Central memory CD8-positive, alpha-beta T cell (primary cell): ENCODE data around the gene RUFY1.
"Not testable (repeated sequence)": the region's sequence is repeated elsewhere in the genome, so short reads cannot be mapped to it uniquely, and the experiment has no call there.

ENCODE experiments used
- ATAC-seq: fragments of 150-1000 bp; cut with Tn5 transposase; replicated peaks from 2 replicates; pipeline ENCODE4 v1.10.0; 2022; ENCODE audit warnings: mild to moderate bottlenecking, moderate FRiP score, moderate number of reproducible peaks; ENCODE audit not compliant: poor library complexity, severe bottlenecking; ENCODE audit errors: extremely low read depth
- DNase-seq, 2 donors: peaks; one replicate each; pipeline ENCODE4 v3.0.0; 2021; ENCODE audit warnings: low spot score in 2 of 2
- H3K27ac Mint-ChIP-seq: one replicate; pipeline ENCODE4 v1.8.0; 2022; ENCODE audit warnings: low read depth, mild to moderate bottlenecking, moderate library complexity, mixed read lengths
- H3K27me3 Mint-ChIP-seq: one replicate; pipeline ENCODE4 v1.8.0; 2022; ENCODE audit warnings: mixed read lengths
- H3K36me3 Mint-ChIP-seq: one replicate; pipeline ENCODE4 v1.8.0; 2022; ENCODE audit warnings: mild to moderate bottlenecking, moderate library complexity, mixed read lengths; ENCODE audit not compliant: insufficient read depth
- H3K4me1 Mint-ChIP-seq: one replicate; pipeline ENCODE4 v1.8.0; 2022; ENCODE audit warnings: mixed read lengths
- H3K4me3 Mint-ChIP-seq: one replicate; pipeline ENCODE4 v1.8.0; 2022; ENCODE audit warnings: mild to moderate bottlenecking, moderate library complexity, mixed read lengths
- H3K9me3 Mint-ChIP-seq: one replicate; pipeline ENCODE4 v1.8.0; 2022; ENCODE audit warnings: mixed read lengths

Gene RUFY1

DNA sequence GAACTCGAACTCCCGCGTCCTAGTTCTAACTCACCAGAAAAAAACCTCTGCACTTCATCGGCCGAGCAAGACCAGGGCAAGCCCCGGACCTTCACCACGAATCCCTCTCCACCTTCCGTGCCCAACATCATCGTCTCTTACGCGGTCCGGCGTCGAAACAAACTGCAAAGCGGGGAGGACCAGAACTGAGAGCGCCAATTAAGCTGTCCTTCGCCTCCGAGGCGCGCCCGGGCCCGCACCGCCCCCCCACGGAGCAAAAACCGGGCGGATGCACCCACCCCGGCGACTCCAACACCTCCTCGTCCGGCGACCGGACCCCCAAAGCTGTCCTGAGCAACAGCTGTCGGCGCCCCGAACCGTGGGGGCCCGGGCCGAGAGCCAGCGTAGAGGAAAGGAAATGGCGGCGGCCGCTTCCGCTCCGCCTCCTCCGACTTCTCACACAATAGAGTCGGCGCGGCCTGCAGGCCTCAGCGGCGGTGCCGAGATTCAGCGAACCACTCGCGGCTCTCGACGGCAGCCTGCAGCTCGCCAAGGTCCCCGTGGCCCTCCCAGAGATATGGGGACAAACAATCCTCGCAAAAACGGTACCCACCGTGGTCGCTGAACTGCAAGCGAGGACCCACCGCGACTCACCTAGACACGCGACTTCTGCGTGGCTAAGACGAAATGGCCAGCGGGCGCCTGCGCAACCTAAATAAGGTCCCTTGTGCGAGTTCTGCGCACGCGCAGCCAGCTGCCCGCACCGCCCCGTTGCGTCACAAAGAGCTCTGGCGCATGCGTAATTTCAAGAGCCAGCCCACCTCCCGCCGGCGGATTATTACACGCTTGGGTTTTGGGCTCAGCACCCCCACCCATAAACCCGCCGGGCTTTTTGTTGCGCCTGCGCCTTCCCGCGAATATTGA, 72.9 kb downstream of the RUFY1 start, which contains the start of gene HNRNPH1:
TSS of gene HNRNPH1 (minus strand) at position 669 of the 903 bp plus-strand sequence. CDS start at position 131, 538 bp downstream.
- H3K27me3 Mint-ChIP-seq = no peaks in the 10 kb centered on the region
- peak within 1 kb of the TSS; percentile 100 for H3K27ac Mint-ChIP-seq
- peaks cover 57% of the 10 kb centered on the region for H3K4me1 Mint-ChIP-seq
- peaks cover 60% of the 10 kb centered on the region for H3K36me3 Mint-ChIP-seq
- DNase-seq (peak; percentile 98 to 99), ATAC-seq (peak; percentile 71)
- H3K4me3 Mint-ChIP-seq = peak within 1 kb of the TSS; percentile 97
- H3K9me3 Mint-ChIP-seq = no peaks in the 10 kb centered on the region

DNA sequence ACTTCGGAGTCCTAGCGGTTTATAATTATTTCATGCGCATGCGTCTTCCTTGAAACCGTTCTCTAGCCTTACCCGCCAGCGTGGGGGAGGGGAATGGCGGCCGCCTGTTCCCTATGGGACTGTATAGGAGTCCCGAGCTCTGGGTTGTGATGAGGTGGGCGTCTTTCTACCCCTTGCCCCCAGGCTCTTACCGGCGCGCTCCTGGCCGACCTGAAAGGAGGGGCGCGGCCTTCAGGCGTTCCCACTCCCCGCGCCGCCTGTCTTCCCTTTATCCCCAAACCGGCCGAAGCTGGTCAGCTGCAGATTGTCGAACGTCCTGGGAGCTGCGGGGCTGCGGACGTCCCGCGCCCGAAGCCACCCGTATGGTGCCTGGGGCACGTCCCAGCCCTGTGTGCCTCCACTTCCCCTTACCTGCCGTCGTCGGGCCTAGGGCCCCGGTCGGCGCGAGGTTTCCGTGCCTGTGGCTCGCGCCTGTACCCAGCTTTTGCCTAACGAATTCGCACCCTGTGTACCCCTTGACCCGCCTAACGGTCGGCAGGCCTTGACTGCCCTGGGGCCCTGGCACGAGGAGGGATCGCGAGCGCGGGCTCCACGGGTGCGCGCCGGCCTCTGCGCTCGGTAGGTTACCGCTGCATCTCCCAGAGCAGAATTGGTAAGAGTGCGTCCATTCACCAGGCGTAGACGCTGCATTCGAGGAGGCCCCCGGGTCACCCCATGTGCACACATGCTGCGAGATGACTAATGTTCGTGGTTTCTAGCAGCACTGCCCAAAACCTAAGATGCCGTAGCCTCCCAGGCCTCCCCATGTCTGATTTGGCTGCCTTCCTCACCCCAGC, 73.8 kb downstream of the RUFY1 start:
- H3K4me1 Mint-ChIP-seq = peaks cover 53% of the 10 kb centered on the region

DNA sequence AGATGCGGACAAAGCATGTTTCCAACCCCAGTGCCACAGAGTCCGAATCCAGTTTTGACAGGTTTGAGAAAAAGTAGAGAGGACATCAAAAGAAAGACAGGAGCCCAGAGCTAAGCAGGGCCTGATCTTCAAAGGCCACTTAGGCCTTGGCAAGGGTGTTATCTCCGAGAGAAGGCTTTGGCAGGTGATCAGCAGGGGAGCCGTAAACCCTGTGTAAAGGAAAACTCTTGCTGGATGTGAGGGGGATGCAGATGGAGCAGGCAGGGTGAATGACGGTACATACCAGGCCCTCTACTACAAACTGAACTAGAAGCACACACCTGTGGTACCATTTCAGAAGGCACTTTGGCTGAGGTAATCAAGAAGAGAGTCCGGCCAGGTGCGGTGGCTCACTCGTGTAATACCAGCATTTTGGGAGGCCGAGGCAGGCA, 74.5 kb downstream of the RUFY1 start:
- no peaks in the 10 kb centered on the region for H3K9me3 Mint-ChIP-seq
- ATAC-seq = no peak
- H3K27me3 Mint-ChIP-seq = no peaks in the 10 kb centered on the region
- H3K36me3 Mint-ChIP-seq = peaks cover 50% of the 10 kb centered on the region
- DNase-seq = no peak
- peak overlapping the region; percentile 100 for H3K27ac Mint-ChIP-seq
- peaks cover 48% of the 10 kb centered on the region for H3K4me1 Mint-ChIP-seq
- H3K4me3 Mint-ChIP-seq = peak overlapping the region; percentile 97

More for the DNA sequence above, 73.8 kb downstream of the RUFY1 start:
- Mint-ChIP-seq H3K4me3 (peak overlapping the region; percentile 97), H3K27me3 (no peaks in the 10 kb centered on the region), H3K9me3 (no peaks in the 10 kb centered on the region), H3K36me3 (peaks cover 55% of the 10 kb centered on the region), H3K27ac (peak overlapping the region; percentile 100)
- peak; percentile 4 for ATAC-seq
- peak in 1 of 2 donors; percentile 30 for DNase-seq

DNA sequence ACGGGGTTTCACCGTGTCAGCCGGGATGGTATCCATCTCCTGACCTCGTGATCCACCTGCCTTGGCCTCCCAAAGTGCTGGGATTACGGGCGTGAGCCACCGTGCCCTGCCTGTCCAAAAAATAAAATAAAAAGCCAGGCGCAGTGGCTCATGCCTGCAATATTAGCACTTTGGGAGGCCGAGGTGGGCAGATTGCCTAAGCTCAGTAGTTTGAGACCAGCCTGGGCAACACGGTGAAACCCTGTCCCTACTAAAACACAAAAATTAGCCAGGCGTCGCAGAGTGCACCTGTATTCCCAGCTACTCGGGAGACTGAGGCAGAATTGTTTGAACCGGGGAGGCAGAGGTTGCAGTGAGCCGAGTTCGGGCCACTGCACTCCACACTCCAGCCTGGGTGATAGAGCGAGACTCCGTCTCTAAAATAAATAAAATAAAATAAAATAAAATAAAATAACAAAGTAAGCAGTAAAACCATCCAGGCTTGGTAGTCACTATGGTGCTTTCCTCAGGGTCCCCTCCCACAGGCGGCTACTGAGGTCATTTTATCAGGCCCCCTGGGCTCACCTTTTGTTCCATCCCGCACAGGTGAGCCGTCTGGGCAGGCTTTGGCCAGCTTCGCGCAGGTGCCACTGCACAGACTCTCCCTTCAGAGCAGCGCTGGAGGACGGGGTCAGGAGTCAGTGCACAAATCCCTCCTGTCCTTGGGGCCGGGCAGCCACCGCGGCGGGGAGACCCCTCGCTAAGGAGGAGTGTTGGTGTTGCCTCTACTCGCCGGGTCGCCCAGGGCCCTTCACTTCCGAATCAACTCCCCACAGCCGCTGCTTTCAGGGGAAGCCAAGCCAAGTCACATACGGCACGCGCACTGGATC, 83.4 kb downstream of the RUFY1 start:
- DNase-seq, H3K27ac Mint-ChIP-seq, H3K27me3 Mint-ChIP-seq, H3K9me3 Mint-ChIP-seq, H3K4me1 Mint-ChIP-seq, H3K36me3 Mint-ChIP-seq, H3K4me3 Mint-ChIP-seq: not testable (repeated sequence)
- ATAC-seq = peak; percentile 76

DNA sequence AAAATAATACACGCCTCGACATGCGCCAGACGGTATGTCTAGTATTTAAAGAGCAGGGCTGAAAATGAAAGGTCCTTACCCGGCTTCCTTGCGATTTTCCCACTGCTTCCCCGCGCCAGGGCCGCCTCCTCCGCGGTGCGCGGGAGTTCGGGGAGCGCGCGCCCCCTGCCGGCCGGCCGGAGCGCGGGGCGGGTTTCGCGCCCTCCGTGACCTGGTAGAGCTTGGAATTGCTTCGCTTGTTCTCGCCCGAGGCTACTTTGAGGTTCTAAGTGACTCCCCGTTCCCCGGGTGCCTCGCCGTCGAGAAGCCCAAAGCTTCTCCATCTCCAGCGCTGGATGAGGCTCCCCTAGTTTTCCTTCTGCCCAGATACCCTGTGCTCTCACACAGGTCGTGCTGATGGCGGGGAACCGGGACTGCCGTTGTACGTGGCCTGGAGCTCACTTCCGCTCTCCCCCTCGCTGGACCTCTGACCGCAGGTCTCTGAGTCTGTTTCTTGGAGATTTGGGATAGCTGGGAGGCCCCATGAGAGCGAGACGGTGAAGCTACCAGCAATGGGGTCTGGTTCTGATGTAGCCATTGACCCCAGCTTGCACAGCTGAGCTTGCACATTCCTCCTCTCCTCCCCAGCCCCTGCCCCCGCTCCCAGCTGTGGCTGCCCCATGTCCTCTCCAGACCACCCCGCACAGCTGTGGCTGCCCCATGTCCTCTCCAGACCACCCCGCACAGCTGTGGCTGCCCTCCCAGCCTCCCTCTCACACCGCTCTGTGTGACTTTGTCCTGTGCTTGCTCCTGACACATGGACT, 84.2 kb downstream of the RUFY1 start:
- not testable (repeated sequence) for H3K4me1 Mint-ChIP-seq, DNase-seq, H3K4me3 Mint-ChIP-seq, H3K9me3 Mint-ChIP-seq, H3K27ac Mint-ChIP-seq, H3K27me3 Mint-ChIP-seq, H3K36me3 Mint-ChIP-seq
- ATAC-seq = peak; percentile 98

DNA sequence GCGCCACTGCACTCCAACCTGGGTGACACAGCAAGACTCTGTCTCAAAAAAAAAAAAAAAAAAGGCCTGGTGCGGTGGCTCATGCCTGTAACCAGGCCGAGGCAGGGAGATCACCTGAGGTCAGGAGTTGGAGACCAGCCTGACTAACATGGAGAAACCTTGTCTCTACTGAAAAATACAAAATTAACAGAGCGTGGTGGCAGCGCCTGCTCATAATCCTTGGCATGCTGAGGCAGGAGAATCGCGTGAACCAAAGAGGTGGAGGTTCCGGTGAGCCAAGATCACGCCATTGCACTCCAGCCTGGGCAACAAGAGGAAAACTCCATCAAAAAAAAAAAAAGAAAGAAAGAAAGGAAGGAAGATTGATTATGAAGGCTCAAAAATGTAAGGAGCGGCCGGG, 88.9 kb downstream of the RUFY1 start:
- H3K9me3 Mint-ChIP-seq, ATAC-seq, H3K4me1 Mint-ChIP-seq, H3K4me3 Mint-ChIP-seq, DNase-seq, H3K27me3 Mint-ChIP-seq, H3K27ac Mint-ChIP-seq, H3K36me3 Mint-ChIP-seq: not testable (repeated sequence)

DNA sequence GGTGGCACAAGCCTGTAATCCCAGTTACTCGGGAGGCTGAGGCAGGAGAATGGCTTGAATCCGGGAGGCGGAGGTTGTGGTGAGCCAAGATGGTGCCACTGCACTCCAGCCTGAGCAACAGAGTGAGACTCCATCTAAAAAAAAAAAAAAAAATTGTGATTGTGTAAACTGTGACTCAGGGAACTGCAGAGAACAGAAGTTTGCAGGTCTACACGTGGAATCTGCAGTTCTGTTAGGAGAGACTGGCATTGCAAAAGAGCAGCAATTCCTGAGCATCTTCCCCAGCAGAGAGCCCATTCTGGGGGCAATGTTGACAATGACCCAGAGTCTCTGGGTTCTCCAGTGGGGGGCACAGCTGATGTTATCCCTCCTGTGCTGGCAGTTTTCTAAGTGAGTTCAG, 91.4 kb downstream of the RUFY1 start:
- not testable (repeated sequence) for H3K4me3 Mint-ChIP-seq, H3K36me3 Mint-ChIP-seq, DNase-seq, H3K27ac Mint-ChIP-seq, H3K4me1 Mint-ChIP-seq, H3K27me3 Mint-ChIP-seq, H3K9me3 Mint-ChIP-seq, ATAC-seq

DNA sequence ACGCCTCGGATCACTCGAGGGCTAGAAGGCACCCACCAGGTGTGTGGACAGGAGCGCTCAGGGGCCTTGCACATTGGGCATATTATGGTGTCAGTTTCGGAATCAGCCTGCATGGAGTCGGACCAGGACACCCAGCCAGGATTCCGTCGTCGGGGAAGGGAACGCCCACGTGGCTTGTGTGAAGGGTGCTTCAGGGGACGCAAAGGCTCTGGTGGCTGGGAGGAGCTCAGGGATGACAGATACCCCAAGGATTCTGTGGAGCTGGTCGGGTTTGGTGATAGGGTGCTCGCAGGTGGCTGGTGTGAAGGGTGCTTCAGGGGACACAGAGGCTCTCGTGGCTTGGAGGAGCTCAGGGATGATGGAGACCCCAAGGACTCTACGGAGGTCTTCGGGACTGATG, 92.3 kb downstream of the RUFY1 start:
- not testable (repeated sequence) for H3K36me3 Mint-ChIP-seq, H3K27ac Mint-ChIP-seq, H3K4me1 Mint-ChIP-seq, DNase-seq, H3K27me3 Mint-ChIP-seq, H3K4me3 Mint-ChIP-seq, ATAC-seq, H3K9me3 Mint-ChIP-seq

DNA sequence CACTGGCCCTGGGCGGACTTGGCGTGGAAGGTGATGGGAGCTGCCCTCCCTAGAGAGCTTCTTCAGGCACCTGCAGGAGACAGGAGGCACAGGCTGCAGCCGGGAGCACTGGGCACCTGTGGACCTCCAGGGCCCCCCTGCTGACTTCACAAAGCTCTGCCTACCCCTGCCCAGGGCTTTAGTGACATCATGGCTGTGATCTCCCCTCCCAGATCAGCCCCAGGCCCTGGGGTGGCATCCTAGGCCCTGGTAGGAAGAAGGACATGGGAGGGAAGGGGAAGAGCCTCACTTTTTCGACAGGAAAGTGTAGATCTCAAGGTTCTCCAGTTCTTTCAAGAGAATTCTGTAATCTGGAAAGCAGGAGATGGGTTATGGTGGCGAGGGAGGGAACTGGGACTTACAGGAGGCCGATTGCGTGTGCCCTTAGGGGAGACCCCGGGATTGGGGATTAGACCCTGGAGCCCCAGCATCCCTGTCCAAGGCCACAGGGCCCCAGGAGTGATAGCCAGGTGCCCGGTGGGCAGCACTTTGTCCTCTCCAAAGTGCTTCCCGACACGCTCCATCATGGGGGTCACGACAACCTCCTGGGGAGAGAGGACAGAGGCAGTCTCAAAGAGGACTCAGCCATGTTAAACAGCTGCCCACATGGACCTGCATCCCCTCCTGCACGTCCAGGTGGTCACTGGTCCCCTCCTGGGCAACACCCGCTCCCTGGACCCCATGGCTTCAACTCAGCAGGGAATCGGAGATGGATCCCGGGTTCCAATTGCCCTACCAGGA, 93.0 kb downstream of the RUFY1 start:
- H3K27ac Mint-ChIP-seq, H3K4me3 Mint-ChIP-seq, H3K36me3 Mint-ChIP-seq, DNase-seq, ATAC-seq, H3K27me3 Mint-ChIP-seq, H3K4me1 Mint-ChIP-seq, H3K9me3 Mint-ChIP-seq: not testable (repeated sequence)

DNA sequence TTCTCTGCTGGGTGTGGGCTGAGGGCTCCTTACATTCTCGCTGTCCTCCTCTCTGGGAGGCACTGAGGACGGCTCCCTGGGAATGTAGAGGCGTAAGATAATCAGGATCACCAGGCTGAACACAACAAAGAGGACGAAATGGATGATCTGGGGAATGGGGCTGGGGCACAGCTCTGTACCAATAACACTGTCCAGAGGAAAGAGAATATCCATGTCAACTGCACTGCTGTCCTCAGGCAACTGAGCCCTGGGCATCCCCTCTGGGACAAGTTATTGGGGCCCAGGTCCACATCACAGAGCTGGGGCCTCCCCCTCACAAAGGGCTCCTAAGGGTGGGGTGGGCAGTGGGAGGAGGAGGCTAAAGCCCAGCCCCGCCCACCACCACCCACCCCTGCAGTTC, 94.4 kb downstream of the RUFY1 start:
- not testable (repeated sequence) for H3K9me3 Mint-ChIP-seq, H3K36me3 Mint-ChIP-seq, H3K4me1 Mint-ChIP-seq, ATAC-seq, DNase-seq, H3K4me3 Mint-ChIP-seq, H3K27ac Mint-ChIP-seq, H3K27me3 Mint-ChIP-seq

DNA sequence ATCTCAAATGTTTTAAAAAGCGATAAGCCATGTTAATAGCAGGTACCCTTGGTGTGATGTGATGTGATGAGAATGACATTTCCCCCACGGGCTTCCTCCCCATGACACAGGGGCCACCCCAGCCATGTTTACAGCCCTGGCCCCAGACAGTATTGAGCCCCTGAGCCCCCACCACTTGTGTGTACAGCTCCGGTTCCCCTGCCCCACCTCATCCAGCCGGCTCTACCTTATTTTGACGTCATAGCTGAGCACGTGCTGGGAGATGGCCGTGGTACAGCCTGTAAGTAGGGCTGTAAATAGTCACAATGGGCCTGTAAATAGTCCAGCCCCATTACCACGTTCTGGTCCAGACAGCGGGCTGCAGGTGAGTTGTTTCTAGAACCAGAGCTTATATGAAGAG, 98.1 kb downstream of the RUFY1 start:
- Mint-ChIP-seq H3K4me1 (no peaks in the 10 kb centered on the region), H3K27me3 (no peaks in the 10 kb centered on the region), H3K4me3 (no peak overlapping the region), H3K9me3 (no peaks in the 10 kb centered on the region), H3K27ac (no peak overlapping the region), H3K36me3 (no peaks in the 10 kb centered on the region)
- ATAC-seq (no peak), DNase-seq (no peak)
